CD14-positive monocyte (primary cell): ENCODE data around the gene ADA. TPM values are rescaled to one million over a fixed set of nuclear protein-coding genes. Genes with fewer than 3 reads are reported as not detected.
A peak's percentile ranks its signal among the peaks of the same experiment; 100 is the strongest.

Experiments used
- DNase-seq, 3 donors: peaks; one replicate each; pipeline ENCODE4 v3.0.0-alpha.2; 2011 to 2022
- H2AFZ ChIP-seq: 2 replicates; pipeline ENCODE4 v1.6.0; 2012; ENCODE audit warnings: mild to moderate bottlenecking, low read depth, low read length, inconsistent platforms; ENCODE audit not compliant: insufficient read depth, poor library complexity, severe bottlenecking
- H3K27ac ChIP-seq, 2 donors: 1 replicate in 1 of 2; 2 replicates in 1 of 2; pipeline ENCODE4 v1.5.1; 2012 to 2013; ENCODE audit warnings: low read length in 2 of 2, control low read depth in 1 of 2, inconsistent platforms in 1 of 2, low read depth in 1 of 2, mild to moderate bottlenecking in 1 of 2
- H3K27me3 ChIP-seq, 2 donors: one replicate each; pipeline versions ENCODE4 v1.6.0 to v1.6.1; 2011 to 2013; ENCODE audit warnings: low read length in 2 of 2; ENCODE audit not compliant: control insufficient read depth in 2 of 2, insufficient read depth in 2 of 2
- H3K36me3 ChIP-seq, 2 donors: replicated peaks in 1 of 2; 1 replicate in 1 of 2; 2 replicates in 1 of 2; pipeline versions ENCODE4 v1.5.1 to v1.6.1; 2012 to 2013; ENCODE audit warnings: low read length in 2 of 2, control low read depth in 1 of 2, inconsistent platforms in 1 of 2, mild to moderate bottlenecking in 1 of 2; ENCODE audit not compliant: insufficient read depth in 2 of 2, control insufficient read depth in 1 of 2
- H3K4me1 ChIP-seq, 2 donors: 1 replicate in 1 of 2; 2 replicates in 1 of 2; pipeline versions ENCODE4 v1.5.1 to v1.6.1; 2012 to 2013; ENCODE audit warnings: low read length in 2 of 2, control low read depth in 1 of 2, inconsistent platforms in 1 of 2, mild to moderate bottlenecking in 1 of 2, moderate library complexity in 1 of 2; ENCODE audit not compliant: insufficient read depth in 2 of 2, control insufficient read depth in 1 of 2
- H3K4me2 ChIP-seq: replicated peaks from 2 replicates; pipeline ENCODE3; 2012; ENCODE audit warnings: low read length, moderate library complexity, mild to moderate bottlenecking; ENCODE audit not compliant: poor library complexity, severe bottlenecking; ENCODE audit errors: extremely low read depth
- H3K4me3 ChIP-seq, 3 experiments: fragments of 200-600 bp in 1 of 3; sonication (generic) in 1 of 3; replicated peaks in 1 of 3; 1 replicate in 2 of 3; 2 replicates in 1 of 3; pipeline ENCODE4 v1.5.1; 2011 to 2013; ENCODE audit warnings: low read length in 3 of 3, mild to moderate bottlenecking in 3 of 3, control low read depth in 2 of 3, low read depth in 2 of 3, inconsistent platforms in 1 of 3, moderate library complexity in 1 of 3
- H3K79me2 ChIP-seq: 2 replicates; pipeline ENCODE4 v1.6.0; 2012; ENCODE audit warnings: mild to moderate bottlenecking, control low read depth, inconsistent platforms, low read length, moderate library complexity; ENCODE audit not compliant: insufficient read depth
- H3K9ac ChIP-seq: 2 replicates; pipeline ENCODE4 v1.6.0; 2017; ENCODE audit warnings: low read length, mild to moderate bottlenecking; ENCODE audit not compliant: insufficient read depth, poor library complexity, severe bottlenecking
- H3K9me3 ChIP-seq, 2 donors: replicated peaks in 1 of 2; 1 replicate in 1 of 2; 2 replicates in 1 of 2; pipeline versions ENCODE4 v1.5.1 to v1.6.1; 2012 to 2013; ENCODE audit warnings: low read length in 2 of 2, control low read depth in 1 of 2; ENCODE audit not compliant: control insufficient read depth in 1 of 2, insufficient read depth in 1 of 2
- H4K20me1 ChIP-seq: 2 replicates; pipeline ENCODE4 v1.6.0; 2012; ENCODE audit warnings: mild to moderate bottlenecking, low read length, control low read depth, moderate library complexity; ENCODE audit not compliant: insufficient read depth
- H3K27ac Mint-ChIP-seq, 7 donors: one replicate each; pipeline ENCODE4 v1.8.0; 2020; ENCODE audit warnings: mild to moderate bottlenecking in 7 of 7, mixed read lengths in 7 of 7, moderate library complexity in 6 of 7, inconsistent platforms in 2 of 7
- H3K27me3 Mint-ChIP-seq, 3 donors: one replicate each; pipeline ENCODE4 v1.8.0; 2021 to 2022; ENCODE audit warnings: low read depth in 3 of 3, mild to moderate bottlenecking in 3 of 3, mixed read lengths in 3 of 3, moderate library complexity in 3 of 3, inconsistent platforms in 1 of 3
- H3K36me3 Mint-ChIP-seq, 2 donors: one replicate each; pipeline ENCODE4 v1.8.0; 2020; ENCODE audit warnings: mixed read lengths in 2 of 2, inconsistent platforms in 1 of 2, mild to moderate bottlenecking in 1 of 2
- H3K4me1 Mint-ChIP-seq: one replicate; pipeline ENCODE4 v1.8.0; 2020; ENCODE audit warnings: mild to moderate bottlenecking, mixed read lengths
- H3K4me3 Mint-ChIP-seq, 2 donors: one replicate each; pipeline ENCODE4 v1.8.0; 2020; ENCODE audit warnings: mild to moderate bottlenecking in 2 of 2, mixed read lengths in 2 of 2, moderate library complexity in 1 of 2
- H3K9me3 Mint-ChIP-seq, 7 donors: one replicate each; pipeline ENCODE4 v1.8.0; 2020 to 2022; ENCODE audit warnings: mixed read lengths in 7 of 7, mild to moderate bottlenecking in 6 of 7, moderate library complexity in 6 of 7, inconsistent platforms in 2 of 7
- CTCF ChIP-seq: fragments of 200-600 bp; IDR thresholded peaks from one replicate; pipeline ENCODE4 v1.8.0; 2022; ENCODE audit warnings: antibody characterized with exemption, mild to moderate bottlenecking
- WGBS: methylation state at CpG from one replicate; pipeline ENCODE4 v1.1.5; 2013; ENCODE audit warnings: missing lambda C conversion rate; ENCODE audit not compliant: insufficient coverage; 5-methylcytosine and 5-hydroxymethylcytosine counted together
- intact Hi-C, 2 donors: fragments of 100-400 bp; cut with micrococcal nuclease; formaldehyde crosslinking; loops; one replicate each; pipeline versions ENCODE4 v1.15.0 to v1.15.1; 2023
- polyA plus RNA-seq, 3 donors: library from polyadenylated mRNA; depleted of rRNA in 1 of 3; unstranded in 2 of 3; stranded (reverse) in 1 of 3; fragments of 300-500 nt in 2 of 3; fragments of >200 nt in 1 of 3; fragmentation: Illumina TruSeq in 2 of 3; gene quantifications; 1 replicate in 2 of 3; 2 replicates in 1 of 3; pipeline ENCODE4 v1.2.3, GENCODE V29; 2012 to 2021

ADA gene
- polyA plus RNA-seq, 3 donors: 11.1 to 17.2 (median 15.6) TPM

- H3K4me3 Mint-ChIP-seq: peak overlapping the region in 1 of 2 donors; percentile 80
- no peak for TF ChIP-seq CTCF
- peaks cover 1 to 9% (median 7%) of the 10 kb centered on the region in 3 donors for H3K27me3 Mint-ChIP-seq
- peaks cover 38% of the 10 kb centered on the region for H3K4me1 Mint-ChIP-seq
- H3K36me3 ChIP-seq: no peaks in the 10 kb centered on the region
- peaks cover 30% of the 10 kb centered on the region in 2 donors for H3K4me1 ChIP-seq
- H2AFZ ChIP-seq: no peak overlapping the region
- peak overlapping the region in 2 of 7 donors; percentile 42 to 50 for H3K27ac Mint-ChIP-seq
- WGBS: 44% methylated on average over 1 of the region's 2 CpGs
- peak overlapping the region in 1 of 3 experiments; percentile 91 for H3K4me3 ChIP-seq
- no peaks in the 10 kb centered on the region for H3K9me3 ChIP-seq
- no peaks in the 10 kb centered on the region for H4K20me1 ChIP-seq
- intact Hi-C loops: loop anchor here (5.0 kb wide), 2 partner anchors 36 to 41 kb away; no protein-coding TSS in a partner anchor
- DNase-seq: no peak
- peaks cover 12% of the 10 kb centered on the region for H3K79me2 ChIP-seq
- no peak overlapping the region for H3K27ac ChIP-seq
- H3K36me3 Mint-ChIP-seq: no peaks in the 10 kb centered on the region
- no peak overlapping the region for H3K9ac ChIP-seq
- no peaks in the 10 kb centered on the region for H3K27me3 ChIP-seq
- H3K9me3 Mint-ChIP-seq: peaks cover 3 to 8% (median 4%) of the 10 kb centered on the region in 7 donors
- peak overlapping the region; percentile 97 for H3K4me2 ChIP-seq
These were observed 2.0 kb upstream of the ADA start for GRCh38 chr20:44653546-44653945.

GRCh38 chr20:44651434-44651683 is 140 bp downstream of the ADA start:
- TF ChIP-seq CTCF: no peak
- peak overlapping the region; percentile 91 for H2AFZ ChIP-seq
- intact Hi-C loops: loop anchor here (5.0 kb wide), 2 partner anchors 34 to 39 kb away; no protein-coding TSS in a partner anchor
- H3K9me3 ChIP-seq: no peaks in the 10 kb centered on the region
- no peak for DNase-seq
- under 1% methylated on average over 33 of the region's 33 CpGs for WGBS
- Mint-ChIP-seq H3K4me1 (peaks cover 56% of the 10 kb centered on the region), H3K36me3 (no peaks in the 10 kb centered on the region), H3K9me3 (peaks cover 0 to 3% (median 0%) of the 10 kb centered on the region in 7 donors), H3K27ac (no peak overlapping the region), H3K27me3 (peaks cover 0 to 7% (median 6%) of the 10 kb centered on the region in 3 donors), H3K4me3 (peak overlapping the region; percentile 80 to 86)
- H3K4me1 ChIP-seq: peaks cover 43 to 50% of the 10 kb centered on the region in 2 donors
- peak overlapping the region; percentile 97 for H3K4me2 ChIP-seq
- H4K20me1 ChIP-seq: no peaks in the 10 kb centered on the region
- peak overlapping the region; percentile 73 for H3K9ac ChIP-seq
- peak overlapping the region; percentile 54 to 91 (median 71) for H3K4me3 ChIP-seq
- H3K79me2 ChIP-seq: peaks cover 17% of the 10 kb centered on the region
- H3K36me3 ChIP-seq: no peaks in the 10 kb centered on the region
- H3K27ac ChIP-seq: peak overlapping the region in 1 of 2 donors; percentile 84
- no peaks in the 10 kb centered on the region for H3K27me3 ChIP-seq
